HepG2 (cell line): Measurements from ENCODE around the gene OSBPL9. TPM values are rescaled to one million over a fixed set of nuclear protein-coding genes. Genes with fewer than 3 reads are reported as not detected.
A peak's percentile ranks its signal among the peaks of the same experiment; 100 is the strongest.

Experiments
- ATAC-seq: fragments of 200-7000 bp; cut with Tn5 transposase; 3 replicates; pipeline ENCODE4 v1.9.1; 2020; ENCODE audit warnings: mild to moderate bottlenecking, moderate library complexity
- BruUV-seq: library from RNA; stranded (reverse); fragments of 400-500 nt; replicated peaks from 2 replicates; lab custom pipeline; 2021; lab: Mats Ljungman, UMichigan
- CTCF ChIA-PET: fragments of 300-600 bp; formaldehyde crosslinking; extraction: SDS; loops from one replicate; lab custom pipeline; 2021; ENCODE audit warnings: low total read pairs, inconsistent platforms, low intra/inter-chr PET ratio; lab: Yijun Ruan, JAX
- POLR2A ChIA-PET: fragments of 350-600 bp; sonication (Branson Sonifier 250); formaldehyde crosslinking; loops from one replicate; lab custom pipeline; 2020; ENCODE audit warnings: antibody characterized with exemption, inconsistent platforms; lab: Yijun Ruan, JAX
- DNase-seq: peaks from one replicate; pipeline ENCODE4 v3.0.0-alpha.2; 2015; ENCODE audit warnings: low spot score
- FAIRE-seq: peaks from 3 replicates; lab custom pipeline; 2011; peaks lifted over from hg19 to GRCh38; lab: Jason Lieb, UNC
- H2AFZ ChIP-seq: one replicate; pipeline ENCODE4 v1.6.1; 2011; ENCODE audit warnings: low read length, inconsistent platforms
- H3K27ac ChIP-seq: fragments of 300-600 bp; 3 replicates; pipeline ENCODE4 v1.8.0; 2011; ENCODE audit warnings: mixed run types, mild to moderate bottlenecking, mixed read lengths, low read length, inconsistent platforms; ENCODE audit not compliant: insufficient read depth; ENCODE audit errors: extremely low read length
- H3K27me3 ChIP-seq, 2 experiments: fragments of 200-600 bp in 1 of 2; 2 replicates in 1 of 2; 3 replicates in 1 of 2; pipeline versions ENCODE4 v1.6.0 to v1.8.0; 2011; ENCODE audit warnings: low read length in 2 of 2, mild to moderate bottlenecking in 2 of 2, moderate library complexity in 2 of 2, inconsistent platforms in 1 of 2; ENCODE audit not compliant: insufficient read depth in 2 of 2, control insufficient read depth in 1 of 2
- H3K36me3 ChIP-seq, 2 experiments: fragments of 200-600 bp in 1 of 2; replicated peaks in 1 of 2; 2 replicates in 1 of 2; 3 replicates in 1 of 2; pipeline versions ENCODE4 v1.5.1 to v1.8.0; 2011; ENCODE audit warnings: low read length in 2 of 2, inconsistent platforms in 1 of 2; ENCODE audit not compliant: insufficient read depth in 2 of 2, control insufficient read depth in 1 of 2
- H3K4me1 ChIP-seq: 2 replicates; pipeline ENCODE4 v1.5.1; 2012; ENCODE audit warnings: low read length, inconsistent platforms; ENCODE audit not compliant: insufficient read depth
- H3K4me2 ChIP-seq: 2 replicates; pipeline ENCODE4 v1.6.0; 2011; ENCODE audit warnings: low read depth, low read length, inconsistent platforms
- H3K4me3 ChIP-seq, 3 experiments: fragments of 200-600 bp in 1 of 3; sonication (generic), shearing (Covaris generic) in 1 of 3; replicated peaks in 1 of 3; 2 replicates each; pipeline ENCODE4 v1.5.1; 2011 to 2016; ENCODE audit warnings: low read length in 3 of 3, inconsistent platforms in 2 of 3, low read depth in 2 of 3, mild to moderate bottlenecking in 2 of 3, control low read depth in 1 of 3, mixed read lengths in 1 of 3; ENCODE audit not compliant: insufficient read depth in 1 of 3
- H3K79me2 ChIP-seq: one replicate; pipeline ENCODE4 v1.6.1; 2011; ENCODE audit warnings: low read length, inconsistent platforms; ENCODE audit not compliant: insufficient read depth
- H3K9ac ChIP-seq: 2 replicates; pipeline ENCODE4 v1.6.0; 2011; ENCODE audit warnings: mild to moderate bottlenecking, low read depth, low read length, inconsistent platforms; ENCODE audit not compliant: insufficient read depth
- H3K9me3 ChIP-seq: 2 replicates; pipeline ENCODE4 v1.5.1; 2012; ENCODE audit warnings: mild to moderate bottlenecking, low read length
- H4K20me1 ChIP-seq: 2 replicates; pipeline ENCODE4 v1.6.0; 2011; ENCODE audit warnings: inconsistent platforms, mild to moderate bottlenecking, low read length, moderate library complexity; ENCODE audit not compliant: insufficient read depth
- BHLHE40 ChIP-seq: IDR thresholded peaks from 2 replicates; pipeline ENCODE4 v1.6.1; 2011; ENCODE audit warnings: low read length, improper control_type of control experiment
- CREB1 ChIP-seq, 2 experiments: fragments of 450-650 bp in 1 of 2; IDR thresholded peaks; 2 replicates each; pipeline ENCODE4 v1.6.1; 2016 to 2017; ENCODE audit warnings: control low read depth in 1 of 2, mild to moderate bottlenecking in 1 of 2, missing compliant biosample characterization in 1 of 2, missing genetic modification characterization in 1 of 2
- FOXP4 ChIP-seq: sonication (generic); formaldehyde crosslinking; IDR thresholded peaks from 2 replicates; pipeline ENCODE4 v1.4.0; 2020; ENCODE audit warnings: missing genetic modification reagents
- PREB ChIP-seq: sonication (generic); formaldehyde crosslinking; IDR thresholded peaks from 2 replicates; pipeline ENCODE4 v1.4.0; 2020; ENCODE audit warnings: missing genetic modification reagents
- SYNCRIP ChIP-seq: fragments of 200-400 bp; formaldehyde crosslinking; IDR thresholded peaks from 2 replicates; pipeline ENCODE4 v1.6.1; 2018; ENCODE audit warnings: mild to moderate bottlenecking, low read depth, low read length; ENCODE audit not compliant: insufficient read depth
- TOE1 ChIP-seq: sonication (generic); formaldehyde crosslinking; IDR thresholded peaks from 2 replicates; pipeline ENCODE4 v1.4.0; 2020; ENCODE audit warnings: mild to moderate bottlenecking, missing genetic modification reagents
- ZNF644 ChIP-seq: IDR thresholded peaks from 2 replicates; pipeline ENCODE4 v1.6.1; 2016; ENCODE audit warnings: low read depth
- ZNF749 ChIP-seq: sonication (generic); formaldehyde crosslinking; IDR thresholded peaks from 2 replicates; pipeline ENCODE4 v1.8.0; 2022; ENCODE audit warnings: mild to moderate bottlenecking, missing genetic modification reagents, moderate library complexity, borderline replicate concordance
- ZSCAN9 ChIP-seq: IDR thresholded peaks from 2 replicates; pipeline ENCODE4 v1.6.1; 2016; ENCODE audit warnings: borderline replicate concordance
- WGBS: methylation state at CpG from one replicate; pipeline ENCODE4 v1.1.6; 2017; ENCODE audit warnings: low lambda C conversion rate; 5-methylcytosine and 5-hydroxymethylcytosine counted together
- in situ Hi-C: cut with HindIII; loops from 2 replicates; pipeline ENCODE4 v1.10.0; 2017; ENCODE audit warnings: low pct_unique_long_range_greater_than_20kb; ENCODE audit not compliant: extremely low pct_ligation_motif_present
- intact Hi-C: fragments of 100-400 bp; cut with micrococcal nuclease; formaldehyde crosslinking; loops from one replicate; pipeline ENCODE4 v1.10.0; 2022; ENCODE audit not compliant: unreplicated experiment
- polyA plus RNA-seq, 8 experiments: library from polyadenylated mRNA; depleted of rRNA in 3 of 8; stranded (reverse) in 7 of 8; unstranded in 1 of 8; fragments of >200 nt; fragmentation: Illumina TruSeq in 4 of 8; extraction: Trizol in 4 of 8; gene quantifications; 2 replicates each; pipeline versions ENCODE4 v1.2.1 to v1.2.3, GENCODE V29; 2011 to 2016; ENCODE audit warnings: low read depth in 4 of 8, missing spikeins in 1 of 8, mixed read lengths in 1 of 8; ENCODE audit not compliant: insufficient read depth in 1 of 8
- total RNA-seq, 5 experiments: library from RNA; depleted of rRNA; stranded (reverse); fragments of >200 nt; fragmentation: Illumina TruSeq; extraction: Trizol; gene quantifications; 2 replicates each; pipeline ENCODE4 v1.2.3, GENCODE V29; 2016; ENCODE audit warnings: low read depth in 1 of 5

The OSBPL9 gene
- total and polyA plus RNA-seq, 2 of the 13 experiments (the other 11 are each of a cell fraction or from before 2014, with no cell fraction given): 83.6 to 142 TPM

GRCh38 chr1:51684776-51685175, 67.9 kb downstream of the OSBPL9 start (continued):
- TF ChIP-seq FOXP4: 0 out of 2 replicates have a peak, but pooled peaks have one; percentile 31

GRCh38 chr1:51686450-51686849, 69.6 kb downstream of the OSBPL9 start:
- Histone ChIP-seq H3K36me3 (no peaks in the 10 kb centered on the region), H3K4me3 (no peak overlapping the region), H2AFZ (no peak overlapping the region), H3K4me2 (no peak overlapping the region), H3K9me3 (no peaks in the 10 kb centered on the region), H3K27ac (peak overlapping the region; percentile 36), H3K9ac (no peak overlapping the region), H3K79me2 (peaks cover 6% of the 10 kb centered on the region), H3K27me3 (no peaks in the 10 kb centered on the region), H3K4me1 (peaks cover 79% of the 10 kb centered on the region), H4K20me1 (no peaks in the 10 kb centered on the region)
- FAIRE-seq (no peak), ATAC-seq (no peak), DNase-seq (no peak)
- CTCF ChIA-PET: no interaction called here
- 14% methylated on average over 2 of the region's 2 CpGs for WGBS
- no TSS peak for BruUV-seq
- intact Hi-C loops (no loop called here), in situ Hi-C loops (no loop called here)
- TF ChIP-seq ZNF749 (CRISPR knock-in tag): no peak
- TF ChIP-seq ZNF644 (CRISPR knock-in tag): 0 out of 2 replicates have a peak, but pooled peaks have one; percentile 17
- no peak for TF ChIP-seq PREB (CRISPR knock-in tag)
- no peak for TF ChIP-seq TOE1 (CRISPR knock-in tag)
- TF ChIP-seq ZSCAN9 (CRISPR knock-in tag): no peak
- 0 out of 2 replicates have a peak, but pooled peaks have one; percentile 13 for TF ChIP-seq BHLHE40
- TF ChIP-seq SYNCRIP: no peak
- TF ChIP-seq CREB1 (IDR thresholded peaks at IDR 0.05): no peak
- no peak for TF ChIP-seq CREB1 (CRISPR knock-in tag; IDR thresholded peaks at IDR 0.05)
- POLR2A ChIA-PET: no interaction called here
